Ovary (tissue), 9 donors: Measurements from ENCODE around the gene WDR54. TPM values are rescaled to one million over a fixed set of nuclear protein-coding genes. Genes with fewer than 3 reads are reported as not detected.
"Not testable (repeated sequence)": the region's sequence is repeated elsewhere in the genome, so short reads cannot be mapped to it uniquely, and the experiment has no call there.

Experiments used
- DNase-seq, 5 donors: peaks; one replicate each; pipeline ENCODE4 v3.0.0-alpha.2; 2019 to 2020
- H3K27ac ChIP-seq, 2 donors: fragments of 200-600 bp; one replicate each; pipeline versions ENCODE4 v1.5.1 to v1.8.0; 2019 to 2022
- H3K27me3 ChIP-seq: fragments of 200-600 bp; one replicate; pipeline ENCODE4 v1.8.0; 2022
- H3K36me3 ChIP-seq: fragments of 200-600 bp; sonication (generic); one replicate; pipeline ENCODE4 v1.5.1; 2019
- H3K4me1 ChIP-seq: one replicate; pipeline ENCODE4 v1.8.1; 2013; ENCODE audit warnings: mild to moderate bottlenecking, moderate library complexity; ENCODE audit not compliant: insufficient read depth
- H3K4me3 ChIP-seq: fragments of 200-600 bp; sonication (generic); one replicate; pipeline ENCODE4 v1.5.1; 2017
- H3K9me3 ChIP-seq, 2 donors: fragments of 200-600 bp in 1 of 2; sonication (generic) in 1 of 2; one replicate each; pipeline versions ENCODE4 v1.5.1 to v1.8.1; 2013 to 2019; ENCODE audit warnings: mild to moderate bottlenecking in 1 of 2, moderate library complexity in 1 of 2
- CTCF ChIP-seq, 3 donors: fragments of 450-650 bp in 2 of 3; fragments of 200-600 bp in 1 of 3; IDR thresholded peaks; one replicate each; pipeline versions ENCODE4 v1.5.1 to v1.8.0; 2016 to 2022; ENCODE audit warnings: antibody characterized with exemption in 3 of 3, mild to moderate bottlenecking in 1 of 3
- EP300 ChIP-seq: sonication (generic); formaldehyde crosslinking; IDR thresholded peaks from one replicate; pipeline ENCODE4 v1.6.1; 2017; ENCODE audit warnings: antibody characterized with exemption
- POLR2A ChIP-seq: fragments of 450-650 bp; IDR thresholded peaks from one replicate; pipeline ENCODE4 v1.6.1; 2017; ENCODE audit warnings: antibody characterized with exemption, mild to moderate bottlenecking, moderate library complexity
- WGBS, 3 donors: extraction: QIAGEN DNeasy Blood & Tissue Kit in 1 of 3; methylation state at CpG; one replicate each; pipeline versions ENCODE4 v1.1.5 to v1.1.7; 2013 to 2017; 5-methylcytosine and 5-hydroxymethylcytosine counted together
- intact Hi-C, 4 donors: fragments of 100-400 bp; cut with DNase I; formaldehyde crosslinking; loops; one replicate each; pipeline versions ENCODE4 v1.11.0 to v1.15.1; 2022 to 2023
- polyA plus RNA-seq, 2 donors: library from polyadenylated mRNA; stranded (reverse); fragments of 200-250 nt in 1 of 2; fragments of 350-450 nt in 1 of 2; fragmentation: Illumina TruSeq in 1 of 2; extraction: RNeasy Lipid Tissue Mini Kit (QIAGEN cat#74804) in 1 of 2; gene quantifications; one replicate each; pipeline ENCODE4 v1.2.3, GENCODE V29; 2013 to 2014
- total RNA-seq, 7 donors: library from RNA; depleted of rRNA in 2 of 7; stranded (reverse); fragments of >200 nt in 2 of 7; fragmentation: NEBNext Ultra II Directional in 3 of 7; extraction: Animal tissue kit (Norgen Biotek cat#: 25700) in 3 of 7; gene quantifications; one replicate each; pipeline versions ENCODE4 v1.1.0 to v1.2.4, GENCODE V29; 2016 to 2023
- donor health status: DM: no; HTN: no; CAD: no; lungs with moderate emphysema.
- donor health status: DM: no; HTN: no; CAD: no.
- donor health status: Bipolar disorder and iron deficiency.
- donor health status: DM: yes; HTN: yes; CAD: no.
- donor health status: DM: no; HTN: no; CAD: no.
- donor health status: DM: yes; HTN: yes; CAD: no.

WDR54 gene
- total and polyA plus RNA-seq, 9 donors, result 8.6 to 41.6 (median 16.2) TPM

GRCh38 chr2:74420006-74420405, 1.5 kb upstream of the WDR54 start:
- Histone ChIP-seq H3K4me3 (no peak overlapping the region), H3K4me1 (peaks cover 12% of the 10 kb centered on the region), H3K27ac (no peak overlapping the region), H3K36me3 (no peaks in the 10 kb centered on the region), H3K27me3 (no peaks in the 10 kb centered on the region), H3K9me3 (no peaks in the 10 kb centered on the region)
- no peak for DNase-seq
- TF ChIP-seq EP300 (no peak), POLR2A (no peak), CTCF (IDR thresholded peaks at IDR 0.05) (no peak)
- intact Hi-C loops, result no loop called here
- 80 to 87% (median 87%) methylated on average over 2 of the region's 2 CpGs for WGBS, 3 donors

- intact Hi-C loops, H3K36me3 ChIP-seq, H3K9me3 ChIP-seq, H3K27ac ChIP-seq, H3K27me3 ChIP-seq, H3K4me1 ChIP-seq, DNase-seq: not testable (repeated sequence)
- peak overlapping the region; percentile 72 for H3K4me3 ChIP-seq
- WGBS, 3 donors, result 68 to 75% (median 73%) methylated on average over 19 of the region's 19 CpGs
These were observed 957 bp upstream of the WDR54 start for GRCh38 chr2:74420443-74421103.

- H3K27ac ChIP-seq, result no peak overlapping the region
- intact Hi-C loops, result no loop called here
- no peak overlapping the region for H3K4me3 ChIP-seq
- H3K36me3 ChIP-seq, result no peaks in the 10 kb centered on the region
- H3K4me1 ChIP-seq, result peaks cover 3% of the 10 kb centered on the region
- 65 to 73% (median 68%) methylated on average over 9 of the region's 9 CpGs for WGBS, 3 donors
- TF ChIP-seq POLR2A (no peak), CTCF (IDR thresholded peaks at IDR 0.05) (no peak), EP300 (no peak)
- no peaks in the 10 kb centered on the region for H3K9me3 ChIP-seq
- no peak for DNase-seq
- no peaks in the 10 kb centered on the region for H3K27me3 ChIP-seq
These were observed 1.9 kb downstream of the WDR54 start for GRCh38 chr2:74423231-74424095.

GRCh38 chr2:74424139-74424992, 2.8 kb downstream of the WDR54 start:
- WGBS, 3 donors, result 66 to 76% (median 73%) methylated on average over 5 of the region's 5 CpGs
- no peaks in the 10 kb centered on the region for H3K27me3 ChIP-seq
- no peak overlapping the region for H3K4me3 ChIP-seq
- TF ChIP-seq EP300 (no peak), POLR2A (no peak), CTCF (IDR thresholded peaks at IDR 0.05) (no peak)
- intact Hi-C loops, result no loop called here
- DNase-seq, result no peak
- no peaks in the 10 kb centered on the region for H3K36me3 ChIP-seq
- H3K4me1 ChIP-seq, result peaks cover 3% of the 10 kb centered on the region
- no peaks in the 10 kb centered on the region for H3K9me3 ChIP-seq
- no peak overlapping the region for H3K27ac ChIP-seq
